ENCODE measurements around the gene RPS16. TPM values are rescaled to one million over a fixed set of nuclear protein-coding genes. Genes with fewer than 3 reads are reported as not detected.

RPS16 gene
- total and polyA plus RNA-seq, 2 of the 13 experiments (the other 11 are each of a cell fraction or from before 2014, with no cell fraction given): 488 to 2,583 TPM

GRCh38 chr19:39435499-39436349 is at the start of gene RPS16 (continued):
- peak; percentile 99 for TF ChIP-seq RBM39 (IDR thresholded peaks at IDR 0.05; ENCODE audit: low read depth, low read length, poor library complexity, severe bottlenecking)
- no peak for TF ChIP-seq ZNF749 (CRISPR knock-in tag; IDR thresholded peaks at IDR 0.05; ENCODE audit: borderline replicate concordance)
- no peak for TF ChIP-seq PHB2 (IDR thresholded peaks at IDR 0.05; ENCODE audit: partially characterized antibody)
- no peak for TF ChIP-seq ZFP36L2 (CRISPR knock-in tag; IDR thresholded peaks at IDR 0.05)
- TF ChIP-seq ZSCAN20 (CRISPR knock-in tag; IDR thresholded peaks at IDR 0.05; ENCODE audit: borderline replicate concordance): no peak
- TF ChIP-seq KIAA2018 (CRISPR knock-in tag; IDR thresholded peaks at IDR 0.05; ENCODE audit: borderline replicate concordance): no peak
- TF ChIP-seq ZSCAN30 (CRISPR knock-in tag; IDR thresholded peaks at IDR 0.05): 0 out of 2 replicates have a peak, but pooled peaks have one; percentile 65
- TF ChIP-seq ZNF383 (CRISPR knock-in tag; IDR thresholded peaks at IDR 0.05; ENCODE audit: borderline replicate concordance): 0 out of 2 replicates have a peak, but pooled peaks have one; percentile 46
- TF ChIP-seq SRSF1 (optimal IDR thresholded peaks at IDR 0.05; ENCODE audit: low read depth, low read length): peak; percentile 88
- peak; percentile 96; the same call in 1 of the 2 replicates for TF ChIP-seq AHR (CRISPR knock-in tag; IDR thresholded peaks at IDR 0.05)
- TF ChIP-seq ZNF670 (CRISPR knock-in tag; IDR thresholded peaks at IDR 0.05; ENCODE audit: borderline replicate concordance): 0 out of 2 replicates have a peak, but pooled peaks have one; percentile 66
- TF ChIP-seq ZNF101 (CRISPR knock-in tag; IDR thresholded peaks at IDR 0.05; ENCODE audit: borderline replicate concordance, low read depth): no peak
- TF ChIP-seq XRCC5 (optimal IDR thresholded peaks at IDR 0.05; ENCODE audit: low read length): no peak
- TF ChIP-seq HDAC1 (CRISPR knock-in tag; IDR thresholded peaks at IDR 0.05): peak; percentile 96
- TF ChIP-seq FOSL1 (CRISPR knock-in tag; IDR thresholded peaks at IDR 0.05; ENCODE audit: borderline replicate concordance): no peak
- TF ChIP-seq ZNF280D (CRISPR knock-in tag; IDR thresholded peaks at IDR 0.05): peak; percentile 78; the same call in 1 of the 2 replicates
- peak; percentile 20; the same call in 1 of the 2 replicates for TF ChIP-seq EEA1 (CRISPR knock-in tag; IDR thresholded peaks at IDR 0.05; ENCODE audit: borderline replicate concordance)

Measured in HepG2 (cell line).